Measurements from ENCODE around the gene GFY. TPM values are rescaled to one million over a fixed set of nuclear protein-coding genes. Genes with fewer than 3 reads are reported as not detected.
"Not testable (repeated sequence)": the region's sequence is repeated elsewhere in the genome, so short reads cannot be mapped to it uniquely, and the experiment has no call there.

The GFY gene
- total RNA-seq, 4 donors from 2014 or later: not detected

GRCh38 chr19:49442771-49443365, 17.7 kb downstream of the GFY start:
- Histone ChIP-seq H3K27ac (peak overlapping the region in 3 of 4 donors; percentile 77 to 82 (median 82)), H3K27me3 (peaks cover 54% of the 10 kb centered on the region), H3K36me3 (peaks cover 0 to 18% of the 10 kb centered on the region in 2 donors), H3K4me1 (peaks cover 0 to 35% (median 8%) of the 10 kb centered on the region in 3 donors), H3K9me3 (no peaks in the 10 kb centered on the region), H3K4me3 (peak overlapping the region; percentile 31 to 67)
- 6% methylated on average over 12 of the region's 43 CpGs; no CpG with 5 or more reads in 1 of the 2 donors for WGBS, 2 donors (ENCODE audit: low coverage in 1 of 2)
- TF ChIP-seq CTCF (IDR thresholded peaks at IDR 0.05) (no peak), POLR2AphosphoS5 (IDR thresholded peaks at IDR 0.05) (no peak), EP300 (IDR thresholded peaks at IDR 0.05) (no peak)
- peak; percentile 79 for ATAC-seq

GRCh38 chr19:49443366-49444099, 18.3 kb downstream of the GFY start:
- peak; percentile 88 for ATAC-seq
- Histone ChIP-seq H3K27me3 (peaks cover 47% of the 10 kb centered on the region), H3K27ac (peak overlapping the region in 3 of 4 donors; percentile 77 to 82 (median 82)), H3K36me3 (peaks cover 0 to 25% of the 10 kb centered on the region in 2 donors), H3K4me1 (peaks cover 0 to 42% (median 9%) of the 10 kb centered on the region in 3 donors), H3K9me3 (no peaks in the 10 kb centered on the region), H3K4me3 (peak overlapping the region; percentile 31 to 67)
- TF ChIP-seq POLR2A (IDR thresholded peaks at IDR 0.05) (no peak), CTCF (IDR thresholded peaks at IDR 0.05) (peak in 3 of 4 experiments; percentile 77 to 81 (median 79)), POLR2AphosphoS5 (IDR thresholded peaks at IDR 0.05) (no peak)
- WGBS, 2 donors (ENCODE audit: low coverage in 1 of 2): 2% methylated on average over 12 to 24 of the region's 47 CpGs

DNA sequence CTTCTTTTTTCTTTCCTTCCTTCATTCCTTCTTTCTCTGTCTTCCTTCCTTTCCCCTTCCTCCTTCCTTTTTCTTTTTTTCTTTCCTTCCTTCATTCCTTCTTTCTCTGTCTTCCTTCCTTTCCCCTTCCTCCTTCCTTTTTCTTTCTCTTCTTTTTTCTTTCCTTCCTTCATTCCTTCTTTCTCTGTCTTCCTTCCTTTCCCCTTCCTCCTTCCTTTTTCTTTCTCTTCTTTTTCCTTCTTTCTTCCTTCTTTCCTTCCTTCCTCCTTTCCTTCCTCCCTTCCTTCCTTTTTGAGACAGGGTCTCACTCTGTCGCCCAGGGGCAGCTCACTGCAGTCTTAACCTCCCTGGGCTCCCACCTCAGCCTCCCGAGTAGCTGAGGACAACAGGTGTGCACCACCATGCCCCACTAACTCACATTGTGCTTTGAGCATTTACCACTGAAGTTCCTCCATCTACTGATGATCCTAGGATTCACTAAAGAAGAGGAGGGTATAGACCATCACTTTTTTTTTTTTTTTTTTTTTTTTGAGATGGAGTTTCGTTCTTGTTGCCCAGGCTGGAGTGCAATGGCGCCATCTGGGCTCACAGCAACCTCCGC, 19.0 kb downstream of the GFY start:
- WGBS, 2 donors (ENCODE audit: low coverage in 1 of 2): 41% methylated on average over 2 of the region's 5 CpGs; no CpG with 5 or more reads in 1 of the 2 donors
- peaks cover 0 to 43% (median 9%) of the 10 kb centered on the region in 3 donors for H3K4me1 ChIP-seq
- peak overlapping the region in 1 of 4 donors; percentile 82 for H3K27ac ChIP-seq
- H3K36me3 ChIP-seq: peaks cover 0 to 32% of the 10 kb centered on the region in 2 donors
- not testable (repeated sequence) for ATAC-seq, H3K9me3 ChIP-seq, H3K4me3 ChIP-seq
- peaks cover 41% of the 10 kb centered on the region for H3K27me3 ChIP-seq

- Histone ChIP-seq H3K27me3 (peaks cover 23% of the 10 kb centered on the region), H3K27ac (no peak overlapping the region), H3K4me1 (peaks cover 0 to 51% (median 14%) of the 10 kb centered on the region in 3 donors), H3K36me3 (peaks cover 0 to 45% of the 10 kb centered on the region in 2 donors), H3K9me3 (no peaks in the 10 kb centered on the region), H3K4me3 (no peak overlapping the region)
- WGBS, 2 donors (ENCODE audit: low coverage in 1 of 2): 100% methylated on average over 1 of the region's 3 CpGs
- no peak for ATAC-seq
- TF ChIP-seq POLR2A (IDR thresholded peaks at IDR 0.05) (no peak), CTCF (IDR thresholded peaks at IDR 0.05) (no peak), EP300 (IDR thresholded peaks at IDR 0.05) (no peak), POLR2AphosphoS5 (IDR thresholded peaks at IDR 0.05) (no peak)
Measured at GRCh38 chr19:49445997-49446396, 20.8 kb downstream of the GFY start.
